ENCODE data around the gene PPP3R1.

PPP3R1 gene, protein sequence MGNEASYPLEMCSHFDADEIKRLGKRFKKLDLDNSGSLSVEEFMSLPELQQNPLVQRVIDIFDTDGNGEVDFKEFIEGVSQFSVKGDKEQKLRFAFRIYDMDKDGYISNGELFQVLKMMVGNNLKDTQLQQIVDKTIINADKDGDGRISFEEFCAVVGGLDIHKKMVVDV

DNA sequence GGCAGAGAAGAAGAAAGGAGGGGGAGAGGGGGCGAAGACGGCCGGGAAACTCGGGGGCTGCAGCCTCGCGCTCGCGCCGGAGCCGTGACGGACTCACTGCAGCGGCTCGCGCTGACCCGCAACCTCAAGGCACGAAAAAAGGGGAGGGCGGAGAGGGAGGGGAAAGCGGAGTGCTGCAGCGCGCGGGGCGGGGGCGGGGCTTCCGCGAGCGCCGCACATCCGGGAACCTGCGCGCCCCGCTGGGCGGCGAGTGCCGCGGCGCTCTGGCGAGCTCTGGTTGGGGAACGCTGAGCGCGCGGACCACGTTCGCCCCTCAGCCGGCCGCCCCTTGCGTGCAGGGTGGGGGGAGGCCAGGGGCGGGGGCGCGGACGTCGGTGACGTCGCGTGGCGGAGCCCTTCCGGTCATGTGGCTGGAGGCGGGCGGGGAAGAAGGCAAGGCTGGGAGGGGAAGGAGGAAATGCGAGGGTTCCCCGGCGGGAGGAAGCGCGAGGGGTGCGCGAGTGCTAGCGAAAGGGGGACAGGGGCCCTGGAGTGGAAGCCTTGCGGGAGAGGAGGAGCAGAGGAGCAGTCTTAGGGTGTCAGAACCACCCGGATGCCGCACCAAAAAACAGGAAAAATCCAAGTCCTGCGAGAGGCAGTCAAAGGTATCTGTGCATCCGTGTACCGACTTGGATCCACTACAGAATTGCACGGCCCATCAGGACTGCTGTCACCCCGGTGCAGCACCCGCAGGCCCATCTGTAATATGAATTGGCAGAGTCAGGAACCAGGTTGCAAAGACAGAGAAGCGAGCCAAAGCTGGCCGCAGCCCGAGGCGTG, at the start of gene PPP3R1:
Gene PPP3R1 (minus strand): TSS at position 133 of the 819 bp plus-strand sequence. CDS start 405 bp downstream, outside the sequence.
- peaks cover 3% of the 10 kb centered on the region for H3K36me3 Mint-ChIP-seq
- no peaks in the 10 kb centered on the region for H3K9me3 Mint-ChIP-seq
- H3K27me3 Mint-ChIP-seq = no peaks in the 10 kb centered on the region
- peaks cover 46% of the 10 kb centered on the region for H3K4me1 Mint-ChIP-seq
- peak within 1 kb of the TSS; percentile 97 for H3K27ac Mint-ChIP-seq
- peak within 1 kb of the TSS; percentile 97 for H3K4me3 Mint-ChIP-seq

DNA sequence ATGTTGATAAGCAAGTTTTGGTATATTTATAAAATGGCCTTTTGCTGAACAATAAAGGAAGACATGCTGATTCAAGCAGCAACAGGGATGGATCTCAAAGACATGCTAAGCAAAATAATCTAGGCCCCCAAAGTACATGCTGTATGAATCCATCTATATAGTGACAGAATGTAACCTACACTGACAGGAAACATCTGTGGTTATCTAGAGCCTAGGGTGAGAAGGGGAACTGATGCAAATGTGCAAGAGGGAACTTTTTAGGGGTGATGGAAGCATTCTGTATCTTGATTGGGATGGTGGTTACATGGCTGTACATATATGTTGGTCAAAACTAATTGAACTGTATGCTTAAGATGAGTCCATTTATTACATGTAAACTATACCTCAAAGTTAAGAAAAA, 43.2 kb upstream of the PPP3R1 start:
- H3K27ac Mint-ChIP-seq = no peak overlapping the region

DNA sequence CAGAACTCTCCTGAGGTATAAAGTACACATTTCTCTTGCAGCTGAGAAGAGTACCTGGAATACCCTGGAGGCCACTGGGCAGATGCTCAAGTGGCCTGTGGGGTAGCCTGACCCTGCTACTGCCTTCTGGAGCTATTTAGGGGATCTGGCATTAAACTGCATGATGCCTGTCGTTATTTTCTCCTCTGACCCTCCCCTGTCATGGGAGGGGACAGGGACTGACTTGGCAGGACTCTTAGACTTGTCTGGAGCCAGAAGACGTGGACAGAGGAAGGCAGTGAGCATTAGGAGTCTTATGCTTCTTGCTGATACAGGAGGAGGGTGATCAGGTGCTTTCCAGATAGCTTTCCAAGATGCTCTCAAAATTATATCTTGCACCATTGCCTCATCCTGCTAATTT, 42.6 kb upstream of the PPP3R1 start:
- Mint-ChIP-seq H3K27ac (no peak overlapping the region), H3K4me3 (no peak overlapping the region), H3K27me3 (peaks cover 5% of the 10 kb centered on the region), H3K36me3 (no peaks in the 10 kb centered on the region), H3K4me1 (no peaks in the 10 kb centered on the region), H3K9me3 (no peaks in the 10 kb centered on the region)

More for the DNA sequence above, 43.2 kb upstream of the PPP3R1 start:
- no peaks in the 10 kb centered on the region for H3K4me1 Mint-ChIP-seq
- H3K27me3 Mint-ChIP-seq = peaks cover 4% of the 10 kb centered on the region
- no peaks in the 10 kb centered on the region for H3K36me3 Mint-ChIP-seq
- no peaks in the 10 kb centered on the region for H3K9me3 Mint-ChIP-seq
- no peak overlapping the region for H3K4me3 Mint-ChIP-seq

DNA sequence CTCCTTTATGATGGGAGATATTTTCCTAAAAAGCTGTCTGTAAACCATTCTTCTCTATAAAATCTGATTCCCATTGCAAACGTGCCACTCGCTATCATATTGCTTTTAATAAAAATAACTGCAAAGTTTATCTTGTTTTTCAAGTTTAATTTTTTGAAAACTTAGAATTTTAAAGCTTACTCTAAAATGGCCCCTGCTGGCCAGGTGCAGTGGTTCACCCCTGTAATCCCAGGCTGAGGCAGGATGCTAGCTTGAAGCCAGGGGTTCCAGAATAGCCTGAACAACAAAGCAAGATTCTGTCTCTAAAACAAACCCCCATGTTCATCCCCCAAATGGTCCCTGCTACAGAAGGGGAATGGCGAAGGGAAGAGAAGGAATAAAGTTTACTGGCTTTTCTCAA, 41.9 kb upstream of the PPP3R1 start:
- H3K27ac Mint-ChIP-seq = no peak overlapping the region
- H3K36me3 Mint-ChIP-seq = no peaks in the 10 kb centered on the region
- H3K27me3 Mint-ChIP-seq = peaks cover 5% of the 10 kb centered on the region
- H3K4me3 Mint-ChIP-seq = no peak overlapping the region
- no peaks in the 10 kb centered on the region for H3K4me1 Mint-ChIP-seq
- H3K9me3 Mint-ChIP-seq = no peaks in the 10 kb centered on the region

DNA sequence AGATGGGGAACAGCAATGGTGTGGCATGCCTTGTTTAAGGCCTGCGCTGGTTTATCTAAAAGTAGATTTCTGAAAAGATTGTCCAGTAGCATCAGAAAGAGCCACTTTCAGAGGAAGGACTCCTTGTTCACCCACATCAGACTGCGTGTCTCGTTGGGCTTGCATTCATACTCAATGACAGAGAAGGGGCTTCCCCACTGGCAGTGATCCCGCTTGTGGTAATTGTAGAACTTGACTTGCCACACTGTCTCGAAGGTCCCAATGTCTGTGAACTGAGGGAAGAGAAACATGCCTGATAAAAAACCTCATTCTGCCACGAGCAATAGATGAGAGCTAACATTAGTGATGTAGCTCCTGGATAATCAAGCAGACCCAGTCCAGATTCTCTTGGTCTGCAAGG, 41.4 kb upstream of the PPP3R1 start:
- H3K4me3 Mint-ChIP-seq = no peak overlapping the region
- H3K9me3 Mint-ChIP-seq = no peaks in the 10 kb centered on the region
- no peaks in the 10 kb centered on the region for H3K36me3 Mint-ChIP-seq
- H3K27ac Mint-ChIP-seq = no peak overlapping the region
- H3K4me1 Mint-ChIP-seq = no peaks in the 10 kb centered on the region
- H3K27me3 Mint-ChIP-seq = peaks cover 5% of the 10 kb centered on the region

DNA sequence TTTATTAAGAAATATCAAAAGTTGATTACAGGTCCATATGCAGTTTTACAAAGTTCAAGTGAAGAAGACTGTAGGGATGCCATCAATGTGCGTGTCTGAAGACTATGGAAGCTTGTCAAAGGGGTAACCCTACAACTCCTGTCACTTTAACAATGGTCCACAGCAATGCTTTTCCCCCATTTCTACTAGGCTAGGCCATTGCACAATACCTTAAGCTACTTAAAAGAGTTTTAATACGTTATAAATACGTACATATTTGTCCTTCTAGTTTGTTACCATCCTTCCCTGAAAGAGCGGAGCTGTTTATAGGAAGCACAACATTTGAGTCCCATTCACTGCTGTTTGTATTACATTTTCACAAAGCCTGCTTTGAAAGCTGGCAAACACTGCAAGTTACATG, 40.7 kb upstream of the PPP3R1 start:
- peaks cover 11% of the 10 kb centered on the region for H3K27me3 Mint-ChIP-seq
- no peaks in the 10 kb centered on the region for H3K36me3 Mint-ChIP-seq
- no peaks in the 10 kb centered on the region for H3K9me3 Mint-ChIP-seq
- no peak overlapping the region for H3K4me3 Mint-ChIP-seq
- no peaks in the 10 kb centered on the region for H3K4me1 Mint-ChIP-seq
- H3K27ac Mint-ChIP-seq = no peak overlapping the region

DNA sequence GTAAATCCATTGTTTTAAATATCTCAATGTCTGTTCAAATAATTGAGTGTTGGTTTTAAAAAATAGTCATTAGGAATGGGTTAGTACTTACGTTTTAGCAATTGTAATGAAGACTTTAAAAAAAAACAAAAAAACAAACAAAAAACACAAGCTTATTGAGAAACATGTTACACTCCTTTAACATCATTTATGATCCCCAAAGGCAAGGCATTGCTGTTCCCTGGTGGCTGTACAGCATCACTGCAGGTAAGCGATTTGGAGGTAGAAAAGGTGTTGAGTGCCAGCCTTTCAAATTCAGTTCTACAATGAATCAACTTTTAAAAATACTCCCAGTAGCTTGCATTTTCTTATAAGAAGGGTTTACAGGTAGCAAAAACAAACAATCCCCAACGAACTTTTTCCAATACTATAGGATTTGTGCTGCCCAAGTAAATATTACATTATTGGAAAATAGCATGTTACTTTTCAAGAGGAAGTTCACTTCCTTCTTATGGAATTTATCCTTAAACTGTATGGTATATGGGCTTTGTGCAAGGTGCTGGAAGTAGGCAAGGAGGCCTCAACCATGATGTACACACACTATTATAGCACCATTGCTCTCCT, 39.9 kb upstream of the PPP3R1 start:
- Mint-ChIP-seq H3K4me3 (no peak overlapping the region), H3K9me3 (no peaks in the 10 kb centered on the region), H3K27me3 (peaks cover 16% of the 10 kb centered on the region), H3K27ac (no peak overlapping the region), H3K36me3 (no peaks in the 10 kb centered on the region), H3K4me1 (no peaks in the 10 kb centered on the region)

DNA sequence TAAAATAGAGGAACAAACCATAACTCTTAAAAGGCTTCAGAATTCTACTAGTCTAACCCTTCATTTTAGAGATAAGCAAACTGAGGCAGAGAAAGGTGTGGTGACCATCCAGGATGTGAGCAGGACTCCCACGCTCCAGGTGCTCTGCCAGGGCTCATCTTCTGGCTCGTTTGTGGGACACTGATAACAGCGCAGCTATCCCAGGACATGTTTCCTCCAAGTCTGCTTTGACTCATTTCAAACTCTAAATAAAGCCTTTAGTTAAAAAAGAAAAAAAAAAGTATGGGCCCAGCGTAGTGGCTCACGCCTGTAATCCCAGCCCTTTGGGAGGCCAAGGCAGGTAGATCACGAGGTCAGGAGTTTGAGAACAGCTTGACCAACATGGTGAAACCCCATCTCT, 39.0 kb upstream of the PPP3R1 start:
- Mint-ChIP-seq H3K9me3 (no peaks in the 10 kb centered on the region), H3K4me1 (no peaks in the 10 kb centered on the region), H3K27ac (no peak overlapping the region), H3K36me3 (no peaks in the 10 kb centered on the region), H3K4me3 (no peak overlapping the region), H3K27me3 (peaks cover 16% of the 10 kb centered on the region)

DNA sequence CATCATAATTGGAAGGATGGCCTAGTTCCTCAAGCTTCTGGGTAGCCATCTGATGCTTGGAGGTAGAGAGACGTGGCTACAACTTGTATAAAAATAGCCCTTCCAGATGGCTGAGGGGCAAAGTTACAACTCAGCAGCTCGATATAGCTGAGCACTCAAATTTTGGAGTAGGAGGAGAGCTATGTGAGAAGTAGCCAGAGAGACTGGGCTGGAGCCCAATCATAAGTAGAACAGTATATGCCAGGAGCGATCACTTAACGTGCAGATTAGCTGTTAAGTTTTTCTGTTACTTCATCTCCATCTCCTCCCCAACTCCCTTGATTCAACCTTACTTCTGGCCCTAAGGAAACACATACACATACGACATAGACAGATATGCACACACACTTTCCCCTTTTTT, 38.6 kb upstream of the PPP3R1 start:
- H3K27me3 Mint-ChIP-seq = peaks cover 17% of the 10 kb centered on the region
- no peaks in the 10 kb centered on the region for H3K36me3 Mint-ChIP-seq
- no peak overlapping the region for H3K27ac Mint-ChIP-seq
- H3K4me3 Mint-ChIP-seq = no peak overlapping the region
- H3K4me1 Mint-ChIP-seq = no peaks in the 10 kb centered on the region
- H3K9me3 Mint-ChIP-seq = no peaks in the 10 kb centered on the region

DNA sequence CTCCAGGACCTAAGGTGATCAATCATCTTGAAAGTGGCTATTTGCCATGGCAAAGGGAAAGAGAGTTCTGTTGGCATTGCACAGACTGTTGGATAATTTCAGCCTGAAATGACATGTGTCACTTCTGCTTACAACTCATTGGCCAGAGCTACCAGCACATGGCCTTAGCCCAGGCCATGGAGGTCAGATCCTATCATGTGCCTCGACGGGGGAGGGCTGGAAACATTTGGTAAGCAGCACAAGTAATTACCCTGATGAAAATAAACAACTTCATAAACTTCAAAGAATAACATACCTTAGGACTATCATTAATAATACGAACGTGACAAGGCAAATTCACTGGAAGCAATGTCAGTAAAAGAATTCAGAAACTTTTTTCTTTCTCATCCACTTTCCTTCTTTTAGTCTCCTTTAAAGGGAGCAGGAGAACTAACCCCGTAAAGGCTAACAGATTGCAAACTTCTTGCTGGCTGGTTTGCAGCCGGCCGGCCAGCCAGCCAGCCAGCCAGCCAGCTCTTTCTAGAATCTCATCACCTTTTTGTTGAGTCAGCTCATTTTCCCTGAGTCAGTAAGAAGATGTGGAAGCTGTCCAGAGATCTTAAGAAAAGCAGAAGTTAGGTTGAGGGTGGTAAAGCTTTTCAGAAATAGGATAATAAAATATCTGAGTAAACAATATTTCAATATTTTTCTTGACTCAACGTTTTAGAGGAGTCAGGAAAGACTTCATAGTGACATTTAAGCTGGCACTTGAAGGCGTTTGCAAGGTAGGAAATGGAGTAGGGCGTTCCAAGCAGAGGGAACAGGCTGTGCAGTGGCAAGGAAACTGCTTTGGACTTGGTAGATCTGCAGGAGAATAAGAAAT, 35.5 kb upstream of the PPP3R1 start:
- no peaks in the 10 kb centered on the region for H3K36me3 Mint-ChIP-seq
- H3K27ac Mint-ChIP-seq = no peak overlapping the region
- H3K4me1 Mint-ChIP-seq = no peaks in the 10 kb centered on the region
- peaks cover 20% of the 10 kb centered on the region for H3K27me3 Mint-ChIP-seq
- H3K9me3 Mint-ChIP-seq = no peaks in the 10 kb centered on the region
- no peak overlapping the region for H3K4me3 Mint-ChIP-seq

DNA sequence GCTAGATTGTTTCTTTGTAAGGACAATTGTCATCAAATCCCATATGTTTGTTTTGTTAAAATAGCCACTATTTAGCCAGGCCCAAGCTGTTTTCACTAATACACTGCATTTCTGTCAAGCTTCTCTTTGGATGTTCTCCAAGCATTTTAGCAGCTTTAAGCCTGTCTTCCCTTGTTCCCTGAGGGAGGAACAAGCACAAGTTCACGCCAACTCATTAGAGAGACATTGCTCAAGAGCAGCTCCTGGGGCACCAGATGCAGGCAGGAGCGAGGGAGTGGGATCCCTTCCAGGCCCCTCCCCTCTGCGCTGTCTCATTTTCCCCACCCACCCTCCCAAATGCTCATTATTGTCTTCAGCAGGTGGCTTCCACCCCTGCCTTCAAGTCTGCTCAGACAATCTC, 32.6 kb upstream of the PPP3R1 start:
- Mint-ChIP-seq H3K4me1 (no peaks in the 10 kb centered on the region), H3K4me3 (no peak overlapping the region), H3K27ac (no peak overlapping the region), H3K36me3 (no peaks in the 10 kb centered on the region), H3K9me3 (no peaks in the 10 kb centered on the region), H3K27me3 (peaks cover 19% of the 10 kb centered on the region)

DNA sequence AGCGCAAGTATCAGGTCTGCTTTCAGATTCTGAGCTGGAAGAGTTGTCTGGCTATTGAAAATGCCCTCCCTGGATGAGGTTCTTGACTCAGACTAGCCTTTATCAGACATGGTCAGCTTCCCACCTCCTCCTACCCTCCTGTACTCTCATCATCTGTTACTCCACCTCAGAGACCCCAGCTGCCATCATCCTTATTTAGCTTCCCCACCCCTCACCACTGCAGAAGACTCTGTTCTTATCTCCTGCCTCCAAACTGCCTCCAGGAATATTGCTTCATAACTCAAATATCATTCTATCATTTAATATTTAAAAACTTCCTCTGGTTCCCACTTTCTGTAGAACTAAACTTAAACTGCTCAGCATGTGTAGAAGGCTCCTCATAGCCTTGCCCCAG, 31.1 kb upstream of the PPP3R1 start:
- Mint-ChIP-seq H3K9me3 (no peaks in the 10 kb centered on the region), H3K27ac (no peak overlapping the region), H3K27me3 (peaks cover 17% of the 10 kb centered on the region), H3K4me1 (no peaks in the 10 kb centered on the region), H3K4me3 (no peak overlapping the region), H3K36me3 (no peaks in the 10 kb centered on the region)

DNA sequence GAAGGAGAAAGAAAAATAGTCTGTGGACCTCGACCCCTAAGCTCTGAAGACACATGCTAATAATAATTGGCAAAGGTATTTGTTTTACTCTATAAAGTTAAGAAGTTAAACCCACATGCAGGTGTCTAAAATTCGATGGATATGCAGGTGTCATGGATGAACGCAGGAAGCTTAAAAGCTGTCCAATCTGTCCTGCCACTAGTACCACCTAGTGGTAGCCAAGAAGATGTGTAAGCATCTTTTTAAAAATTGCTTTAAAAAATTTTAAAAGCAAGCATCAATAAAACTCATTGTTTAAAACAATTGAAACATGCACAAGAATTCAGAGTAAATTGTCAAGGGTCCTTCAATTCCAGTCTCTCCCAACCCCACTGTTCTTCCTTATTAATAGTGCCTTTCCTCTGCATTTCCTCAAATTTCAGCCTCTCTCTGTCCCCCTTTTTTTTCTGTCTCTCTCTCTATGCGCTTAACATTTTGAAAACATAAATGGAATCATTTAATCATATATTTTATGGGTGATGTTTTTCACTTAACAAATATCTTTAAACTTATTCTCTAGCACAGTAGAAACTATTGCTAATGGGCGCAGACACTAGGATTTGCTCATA, 30.6 kb upstream of the PPP3R1 start:
- H3K36me3 Mint-ChIP-seq = no peaks in the 10 kb centered on the region

DNA sequence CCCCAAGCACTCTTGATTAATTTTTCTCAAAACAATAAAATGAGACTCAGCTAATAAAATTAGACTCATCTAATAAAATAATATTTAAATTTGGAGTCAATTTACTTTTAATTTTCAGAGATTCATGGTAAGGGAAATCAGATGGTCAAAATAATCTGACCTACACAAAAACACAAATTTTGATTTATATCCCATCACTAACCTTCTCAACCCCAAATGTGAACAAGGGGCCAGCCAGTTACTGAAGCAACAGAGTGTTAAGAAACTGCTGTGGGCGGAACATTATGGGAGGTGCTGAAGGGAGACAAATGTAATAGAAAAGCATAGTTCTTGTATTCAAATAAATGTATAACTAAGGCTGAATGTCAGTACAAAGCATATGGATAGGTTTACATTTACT, 28.5 kb upstream of the PPP3R1 start:
- Mint-ChIP-seq H3K36me3 (no peaks in the 10 kb centered on the region), H3K4me3 (no peak overlapping the region), H3K9me3 (no peaks in the 10 kb centered on the region), H3K27me3 (peaks cover 14% of the 10 kb centered on the region), H3K27ac (no peak overlapping the region), H3K4me1 (no peaks in the 10 kb centered on the region)

More for the DNA sequence above, 30.6 kb upstream of the PPP3R1 start:
- Mint-ChIP-seq H3K9me3 (no peaks in the 10 kb centered on the region), H3K4me1 (no peaks in the 10 kb centered on the region), H3K4me3 (no peak overlapping the region), H3K27me3 (peaks cover 16% of the 10 kb centered on the region), H3K27ac (no peak overlapping the region)

DNA sequence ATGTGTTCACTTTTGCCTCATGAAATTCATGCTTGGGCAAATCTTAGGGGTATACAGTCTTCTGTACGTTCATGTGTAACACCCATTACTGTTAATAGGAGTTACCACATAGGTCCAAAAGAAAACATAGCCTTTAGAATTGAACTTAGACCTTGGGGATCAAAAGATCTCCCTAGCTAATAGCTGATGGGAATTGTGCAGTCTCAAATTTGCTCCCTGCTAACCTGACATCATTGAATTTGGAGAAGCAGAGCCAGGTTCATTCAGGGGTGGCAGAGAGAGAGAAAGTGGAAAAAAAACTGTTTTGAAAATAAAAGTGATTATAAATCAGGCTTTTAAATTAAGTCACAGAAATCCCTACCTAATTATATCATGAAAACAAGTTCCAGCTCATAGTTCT, 28.0 kb upstream of the PPP3R1 start:
- H3K4me1 Mint-ChIP-seq = no peaks in the 10 kb centered on the region
- H3K4me3 Mint-ChIP-seq = no peak overlapping the region

More for the DNA sequence above, 28.0 kb upstream of the PPP3R1 start:
- Mint-ChIP-seq H3K27me3 (peaks cover 14% of the 10 kb centered on the region), H3K36me3 (no peaks in the 10 kb centered on the region), H3K27ac (no peak overlapping the region), H3K9me3 (no peaks in the 10 kb centered on the region)
